Subcutaneous adipose tissue (tissue), 4 donors: ENCODE results near the gene ZNF584. TPM values are rescaled to one million over a fixed set of nuclear protein-coding genes. Genes with fewer than 3 reads are reported as not detected.

Experiments
- CTCF ChIP-seq: fragments of 450-650 bp; IDR thresholded peaks from one replicate; pipeline ENCODE4 v1.5.1; 2016; ENCODE audit warnings: low read depth, mild to moderate bottlenecking, control low read depth, antibody characterized with exemption, moderate library complexity
- total RNA-seq, 4 donors: library from RNA; depleted of rRNA; stranded (reverse); fragments of >200 nt; gene quantifications; one replicate each; pipeline ENCODE4 v1.1.0, GENCODE V29; 2016

Gene ZNF584
- total RNA-seq, 4 donors from 2014 or later = 4.7 to 9.5 (median 8.4) TPM

- no peak for TF ChIP-seq CTCF
Observed at GRCh38 chr19:58396691-58397532, 11.5 kb upstream of the ZNF584 start.

GRCh38 chr19:58397533-58398037 is 10.9 kb upstream of the ZNF584 start:
- no peak for TF ChIP-seq CTCF

- no peak for TF ChIP-seq CTCF
Observed at GRCh38 chr19:58398087-58398486, 10.4 kb upstream of the ZNF584 start.

- no peak for TF ChIP-seq CTCF
Observed at GRCh38 chr19:58398545-58398944, 9.9 kb upstream of the ZNF584 start.

GRCh38 chr19:58399903-58400302 is 8.5 kb upstream of the ZNF584 start:
- no peak for TF ChIP-seq CTCF

- no peak for TF ChIP-seq CTCF
Observed at GRCh38 chr19:58400316-58400915, 8.0 kb upstream of the ZNF584 start.
